SK-N-MC (cell line): ENCODE results near the gene CDC14A.

Source experiments
- DNase-seq: peaks from one replicate; pipeline ENCODE4 v3.0.0-alpha.2; 2011; ENCODE audit warnings: low read depth, low spot score
- H3K27ac ChIP-seq: fragments of 200-600 bp; sonication (generic); 2 replicates; pipeline ENCODE4 v1.5.1; 2016; ENCODE audit warnings: mixed run types
- H3K36me3 ChIP-seq: fragments of 200-600 bp; sonication (generic); 2 replicates; pipeline ENCODE4 v1.6.1; 2017; ENCODE audit warnings: antibody characterized with exemption, low read length, mixed read lengths; ENCODE audit not compliant: insufficient read depth
- H3K4me3 ChIP-seq: fragments of 200-600 bp; sonication (generic); 2 replicates; pipeline ENCODE4 v1.5.1; 2016
- H3K9ac ChIP-seq: fragments of 200-600 bp; sonication (generic); 2 replicates; pipeline ENCODE4 v1.8.0; 2017; ENCODE audit warnings: mixed run types, mixed read lengths; ENCODE audit not compliant: insufficient read length
- H3K9me3 ChIP-seq: fragments of 200-600 bp; sonication (generic); 2 replicates; pipeline ENCODE4 v1.6.1; 2017; ENCODE audit warnings: low read depth, mild to moderate bottlenecking, antibody characterized with exemption, low read length, moderate library complexity, mixed read lengths
- EZH2 ChIP-seq: fragments of 200-600 bp; sonication (generic); IDR thresholded peaks from one replicate; pipeline ENCODE4 v1.6.1; 2017; ENCODE audit warnings: antibody characterized with exemption
- FOXP2 ChIP-seq: optimal IDR thresholded peaks from 2 replicates; pipeline ENCODE3; 2011; ENCODE audit warnings: mild to moderate bottlenecking, moderate library complexity; ENCODE audit not compliant: insufficient read depth; ENCODE audit errors: extremely low read length, control extremely low read depth
- POLR2AphosphoS5 ChIP-seq: IDR thresholded peaks from 2 replicates; pipeline ENCODE4 v1.6.1; 2012; ENCODE audit warnings: mild to moderate bottlenecking, low read depth, low read length, borderline replicate concordance

Gene CDC14A

DNA sequence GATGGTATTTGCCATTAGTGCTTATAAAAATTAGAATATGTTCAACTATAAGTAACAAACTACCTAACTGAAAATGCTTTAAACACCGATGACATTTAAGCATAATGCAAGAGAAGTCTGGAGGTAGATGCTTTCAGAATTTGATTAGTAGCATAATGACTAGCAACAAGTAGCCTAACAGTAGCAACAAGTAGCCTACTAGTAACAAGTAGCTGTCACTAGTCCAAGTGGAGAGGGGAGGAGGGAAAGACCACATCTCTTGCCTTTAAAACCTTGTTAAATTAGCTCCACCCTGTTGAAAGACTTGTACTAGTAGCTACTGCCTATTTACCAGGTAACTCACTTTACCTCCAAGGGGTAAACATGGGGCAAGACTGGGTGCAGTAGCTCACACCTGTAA lies 193.5 kb downstream of the CDC14A start:
- H3K4me3 ChIP-seq: no peak overlapping the region
- no peak for DNase-seq
- no peak overlapping the region for H3K27ac ChIP-seq
- H3K36me3 ChIP-seq: no peaks in the 10 kb centered on the region
- TF ChIP-seq POLR2AphosphoS5 (no peak), FOXP2 (no peak), EZH2 (no peak)
- no peak overlapping the region for H3K9ac ChIP-seq
- no peaks in the 10 kb centered on the region for H3K9me3 ChIP-seq

DNA sequence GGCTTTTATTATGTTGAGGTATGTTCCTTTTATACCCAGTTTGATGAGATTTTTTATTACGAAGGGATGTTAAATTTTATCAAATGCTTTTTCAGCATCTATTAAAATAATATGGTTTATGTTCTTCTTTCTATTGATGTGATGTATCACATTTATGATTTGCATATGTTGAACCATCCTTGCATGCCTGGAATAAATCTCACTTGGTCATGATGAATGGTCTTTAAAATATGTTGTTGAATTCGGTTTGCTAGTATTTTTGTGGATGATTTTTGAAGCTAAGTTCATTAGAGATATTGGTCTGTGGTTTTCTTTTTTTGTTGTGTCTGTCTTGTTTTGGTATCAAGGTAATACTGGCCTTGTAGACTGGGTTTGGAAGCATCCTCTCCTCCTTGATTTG lies 199.7 kb downstream of the CDC14A start:
- H3K9me3 ChIP-seq: peaks cover 10% of the 10 kb centered on the region; the same call in 1 of the 2 replicates
- no peak overlapping the region for H3K4me3 ChIP-seq
- no peak for DNase-seq
- TF ChIP-seq POLR2AphosphoS5: no peak
- no peak for TF ChIP-seq EZH2
- no peak for TF ChIP-seq FOXP2
- no peak overlapping the region for H3K27ac ChIP-seq
- no peaks in the 10 kb centered on the region for H3K36me3 ChIP-seq
- H3K9ac ChIP-seq: no peak overlapping the region

DNA sequence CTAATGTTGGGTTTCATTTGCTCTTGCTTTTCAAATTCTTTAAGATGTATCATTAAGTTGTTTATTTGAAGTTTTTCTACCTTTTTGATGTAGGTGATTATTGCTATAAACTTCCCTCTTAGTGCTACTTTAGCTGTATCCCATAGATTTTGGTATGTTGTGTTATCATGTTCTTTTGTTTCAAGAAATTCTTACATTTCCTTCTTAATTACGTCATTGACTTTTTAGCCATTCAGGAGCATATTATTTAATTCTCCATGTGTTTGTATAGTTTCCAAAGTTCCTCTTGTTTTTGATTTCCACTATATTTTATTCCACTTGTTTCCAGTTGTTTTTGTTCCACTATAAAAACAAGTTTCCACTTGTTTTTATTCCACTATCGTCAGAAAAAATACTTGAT lies 200.6 kb downstream of the CDC14A start:
- Histone ChIP-seq H3K36me3 (no peaks in the 10 kb centered on the region), H3K27ac (no peak overlapping the region), H3K9ac (no peak overlapping the region), H3K9me3 (peaks cover 10% of the 10 kb centered on the region; the same call in 1 of the 2 replicates), H3K4me3 (no peak overlapping the region)
- no peak for TF ChIP-seq EZH2
- no peak for TF ChIP-seq FOXP2
- TF ChIP-seq POLR2AphosphoS5: no peak
- DNase-seq: no peak

- Histone ChIP-seq H3K27ac (no peak overlapping the region), H3K9me3 (peaks cover 10% of the 10 kb centered on the region; the same call in 1 of the 2 replicates), H3K36me3 (no peaks in the 10 kb centered on the region), H3K9ac (no peak overlapping the region), H3K4me3 (no peak overlapping the region)
- TF ChIP-seq POLR2AphosphoS5: no peak
- TF ChIP-seq EZH2: no peak
- TF ChIP-seq FOXP2: no peak
- DNase-seq: no peak
Observed at GRCh38 chr1:100556181-100556580, 203.9 kb downstream of the CDC14A start.

DNA sequence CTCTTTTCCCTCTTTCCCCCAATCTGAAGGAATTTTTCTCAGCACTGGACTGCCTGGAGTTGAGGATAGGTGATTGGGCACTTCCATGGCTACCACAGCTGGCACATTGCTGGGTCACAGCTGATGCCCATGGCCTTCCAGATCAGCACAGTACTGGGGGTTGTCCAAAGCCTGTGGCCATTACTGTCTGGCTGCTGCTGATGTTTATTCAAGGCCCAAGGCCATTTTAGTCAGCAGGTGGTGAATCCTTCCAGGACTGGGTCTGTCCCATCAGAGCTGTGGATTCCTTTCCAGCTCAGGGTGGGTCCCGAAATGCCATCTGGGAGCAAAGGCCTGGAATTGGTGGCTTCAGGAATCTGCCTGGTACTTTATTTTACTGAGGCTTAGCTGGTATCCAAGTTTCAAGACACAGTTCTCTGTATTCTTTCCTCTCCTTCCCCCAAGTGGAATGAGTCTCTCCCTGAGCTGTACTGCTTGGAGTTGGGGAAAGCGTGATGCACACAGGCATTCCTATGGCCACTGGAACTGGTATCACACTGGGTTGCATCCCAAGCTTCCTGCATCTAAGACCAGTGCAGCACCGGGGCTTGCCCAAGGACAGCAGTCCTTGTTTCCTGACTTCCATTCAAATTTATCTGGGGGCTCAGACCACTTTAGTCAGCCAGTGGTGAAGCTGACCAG lies 204.8 kb downstream of the CDC14A start:
- Histone ChIP-seq H3K9me3 (peaks cover 10% of the 10 kb centered on the region; the same call in 1 of the 2 replicates), H3K27ac (no peak overlapping the region), H3K36me3 (no peaks in the 10 kb centered on the region), H3K4me3 (no peak overlapping the region), H3K9ac (no peak overlapping the region)
- no peak for TF ChIP-seq EZH2
- TF ChIP-seq POLR2AphosphoS5: no peak
- no peak for TF ChIP-seq FOXP2
- DNase-seq: no peak

DNA sequence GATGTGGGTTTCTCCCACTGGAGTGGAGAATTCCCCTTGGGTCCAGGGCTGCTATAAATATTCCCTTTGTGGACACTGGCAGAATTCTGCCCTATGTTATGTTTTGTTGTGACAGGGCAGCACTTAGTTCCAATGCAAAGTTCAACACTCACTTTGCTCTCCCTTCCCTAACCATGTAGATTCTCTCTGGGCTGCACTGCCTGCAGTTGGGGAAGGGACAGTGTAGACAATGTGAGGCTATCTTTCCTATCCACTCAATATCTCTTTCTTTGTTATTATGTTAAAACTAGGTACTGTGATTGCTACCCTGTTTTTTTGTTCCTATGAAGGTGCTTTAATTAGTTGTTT lies 205.3 kb downstream of the CDC14A start:
- H3K4me3 ChIP-seq: no peak overlapping the region

GRCh38 chr1:100565533-100565932 lies 213.2 kb downstream of the CDC14A start:
- Histone ChIP-seq H3K9ac (no peak overlapping the region), H3K9me3 (no peaks in the 10 kb centered on the region), H3K36me3 (no peaks in the 10 kb centered on the region), H3K27ac (no peak overlapping the region), H3K4me3 (no peak overlapping the region)
- no peak for TF ChIP-seq EZH2
- no peak for TF ChIP-seq FOXP2
- TF ChIP-seq POLR2AphosphoS5: no peak
- no peak for DNase-seq

More for the DNA sequence above, 205.3 kb downstream of the CDC14A start:
- Histone ChIP-seq H3K9ac (no peak overlapping the region), H3K9me3 (peaks cover 10% of the 10 kb centered on the region; the same call in 1 of the 2 replicates), H3K27ac (no peak overlapping the region), H3K36me3 (no peaks in the 10 kb centered on the region)
- TF ChIP-seq EZH2 (no peak), POLR2AphosphoS5 (no peak), FOXP2 (no peak)
- no peak for DNase-seq

DNA sequence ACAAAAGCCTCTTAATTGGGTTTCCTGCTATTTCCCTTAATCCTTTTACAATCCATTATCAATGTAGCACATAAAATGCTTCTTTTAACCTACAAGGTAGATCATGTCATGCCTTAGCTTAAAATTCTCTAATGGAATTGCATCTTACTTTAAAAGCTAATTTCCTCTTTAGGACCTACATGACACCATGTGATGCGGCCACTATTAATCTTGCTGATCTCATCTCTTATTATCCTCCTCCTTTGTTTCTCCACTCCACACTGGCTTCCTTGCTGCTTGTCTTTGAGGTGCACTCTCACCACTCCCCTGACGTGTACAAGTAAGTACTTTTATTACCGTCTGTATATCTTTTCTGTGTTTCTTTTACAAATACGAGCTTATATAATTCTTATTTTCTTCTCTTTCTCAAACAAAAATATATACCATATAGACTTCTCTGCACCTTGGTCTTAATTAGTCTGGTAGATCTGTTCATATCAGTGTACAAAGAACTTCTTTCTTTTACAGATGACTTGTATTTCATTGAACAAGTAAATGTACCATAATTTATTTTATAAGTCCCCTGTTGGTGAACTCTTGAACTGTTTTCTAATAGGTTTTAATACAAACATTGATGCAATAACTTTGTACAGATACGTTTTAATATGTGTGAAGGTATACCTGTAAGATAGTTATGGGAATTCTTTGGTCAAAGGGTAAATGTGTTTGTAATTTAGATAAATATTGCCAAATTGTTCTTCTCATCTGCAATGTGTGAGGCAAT lies 213.8 kb downstream of the CDC14A start:
- Histone ChIP-seq H3K9me3 (no peaks in the 10 kb centered on the region), H3K4me3 (no peak overlapping the region), H3K36me3 (no peaks in the 10 kb centered on the region), H3K27ac (no peak overlapping the region), H3K9ac (no peak overlapping the region)
- TF ChIP-seq EZH2 (no peak), POLR2AphosphoS5 (no peak), FOXP2 (no peak)
- no peak for DNase-seq

DNA sequence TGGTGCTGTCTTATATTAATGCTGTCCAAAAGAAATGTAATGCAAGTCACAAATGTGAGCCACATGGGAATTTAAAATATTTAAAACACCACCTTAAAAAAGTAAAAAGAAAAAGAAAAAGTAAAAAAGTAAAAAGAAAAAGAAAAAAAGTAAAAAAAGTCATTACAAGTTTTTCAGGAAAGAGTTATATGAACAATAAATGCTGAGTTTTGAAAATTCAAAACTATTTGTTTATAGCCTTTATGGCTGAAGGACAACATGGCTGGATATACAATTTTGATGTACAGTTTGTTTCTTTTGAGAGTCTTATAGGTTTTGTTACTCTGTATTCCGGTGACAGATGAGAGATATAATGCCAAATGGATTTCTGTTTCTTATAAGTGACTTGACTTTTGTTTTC lies 214.8 kb downstream of the CDC14A start:
- H3K9me3 ChIP-seq: no peaks in the 10 kb centered on the region
- TF ChIP-seq POLR2AphosphoS5 (no peak), EZH2 (no peak), FOXP2 (no peak)
- H3K27ac ChIP-seq: no peak overlapping the region
- DNase-seq: no peak
- H3K9ac ChIP-seq: no peak overlapping the region
- no peaks in the 10 kb centered on the region for H3K36me3 ChIP-seq
- H3K4me3 ChIP-seq: no peak overlapping the region
